Karpas-422 (cell line): ENCODE data around the gene IRF9. TPM values are rescaled to one million over a fixed set of nuclear protein-coding genes. Genes with fewer than 3 reads are reported as not detected.

ENCODE experiments used
- DNase-seq: peaks from one replicate; pipeline ENCODE4 v3.0.0-alpha.2; 2015
- H2AFZ ChIP-seq: fragments of 200-600 bp; sonication (generic); 2 replicates; pipeline ENCODE4 v1.6.1; 2014; ENCODE audit warnings: antibody characterized with exemption, low read length, mixed read lengths
- H3K27ac ChIP-seq: fragments of 200-600 bp; sonication (generic); 2 replicates; pipeline ENCODE4 v1.5.1; 2014; ENCODE audit warnings: mild to moderate bottlenecking, low read length, moderate library complexity
- H3K27me3 ChIP-seq: fragments of 200-600 bp; sonication (generic); 2 replicates; pipeline ENCODE4 v1.6.1; 2014; ENCODE audit warnings: low read length, mixed read lengths
- H3K36me3 ChIP-seq: fragments of 200-600 bp; sonication (generic); 2 replicates; pipeline ENCODE4 v1.6.1; 2014; ENCODE audit warnings: low read length, mixed read lengths; ENCODE audit not compliant: insufficient read depth
- H3K4me1 ChIP-seq: fragments of 200-600 bp; sonication (generic); 2 replicates; pipeline ENCODE4 v1.6.1; 2014; ENCODE audit warnings: mild to moderate bottlenecking, low read length, mixed read lengths
- H3K4me2 ChIP-seq: fragments of 200-600 bp; sonication (generic); 2 replicates; pipeline ENCODE4 v1.6.1; 2014; ENCODE audit warnings: low read length, low read depth, mild to moderate bottlenecking; ENCODE audit not compliant: poor library complexity, severe bottlenecking
- H3K4me3 ChIP-seq: fragments of 200-600 bp; sonication (generic); 2 replicates; pipeline ENCODE4 v1.5.1; 2014; ENCODE audit warnings: mild to moderate bottlenecking, antibody characterized with exemption, low read length, mixed read lengths
- H3K79me2 ChIP-seq: fragments of 200-600 bp; sonication (generic); 2 replicates; pipeline ENCODE4 v1.6.1; 2014; ENCODE audit warnings: mild to moderate bottlenecking, low read length, mixed read lengths
- H3K9ac ChIP-seq: fragments of 200-600 bp; sonication (generic); 2 replicates; pipeline ENCODE4 v1.6.0; 2014; ENCODE audit warnings: low read length
- H3K9me2 ChIP-seq: fragments of 200-600 bp; sonication (generic), shearing (Covaris generic); replicated peaks from 2 replicates; pipeline ENCODE4 v1.6.0; 2014; ENCODE audit warnings: mild to moderate bottlenecking, low read length, moderate library complexity; ENCODE audit not compliant: insufficient read depth
- H3K9me3 ChIP-seq: fragments of 300-700, 200-600 bp; sonication (generic); 2 replicates; pipeline ENCODE4 v1.6.1; 2014; ENCODE audit warnings: low read length, mixed read lengths
- H4K20me1 ChIP-seq: fragments of 200-600 bp; sonication (generic); 2 replicates; pipeline ENCODE4 v1.6.1; 2014; ENCODE audit warnings: mild to moderate bottlenecking, antibody characterized with exemption, low read length, low read depth; ENCODE audit not compliant: insufficient read depth
- total RNA-seq: library from RNA; depleted of rRNA; stranded (reverse); fragments of >200 nt; shearing (Covaris generic); gene quantifications from 2 replicates; pipeline ENCODE4 v1.2.3, GENCODE V29; 2014; ENCODE audit warnings: low replicate concordance

The IRF9 gene
- total RNA-seq, 1 experiment from 2014 or later = 79.8 TPM

GRCh38 chr14:24135834-24136683, 25.0 kb upstream of the IRF9 start, which contains the start of gene PSME1:
Gene PSME1, plus strand, starts transcription at chr14:24136194. Its CDS starts 69 bp downstream, at chr14:24136263.
- DNase-seq = peak; percentile 99
- Histone ChIP-seq H3K4me2 (peak within 1 kb of the TSS; percentile 87), H4K20me1 (no peaks in the 10 kb centered on the region), H3K27me3 (no peaks in the 10 kb centered on the region), H3K4me3 (peak within 1 kb of the TSS; percentile 98), H3K9ac (peak within 1 kb of the TSS; percentile 98), H3K36me3 (peaks cover 23% of the 10 kb centered on the region), H3K79me2 (peaks cover 48% of the 10 kb centered on the region), H3K27ac (peak within 1 kb of the TSS; percentile 71), H3K9me2 (no peaks in the 10 kb centered on the region), H3K9me3 (no peaks in the 10 kb centered on the region), H3K4me1 (peaks cover 42% of the 10 kb centered on the region), H2AFZ (peak within 1 kb of the TSS; percentile 76)

GRCh38 chr14:24136684-24137528, 24.2 kb upstream of the IRF9 start:
- peak overlapping the region; percentile 71 for H3K27ac ChIP-seq
- DNase-seq = peak; percentile 82
- H2AFZ ChIP-seq = no peak overlapping the region
- H3K4me1 ChIP-seq = peaks cover 44% of the 10 kb centered on the region
- H3K4me3 ChIP-seq = peak overlapping the region; percentile 98
- peaks cover 51% of the 10 kb centered on the region for H3K79me2 ChIP-seq
- no peaks in the 10 kb centered on the region for H3K9me2 ChIP-seq
- no peaks in the 10 kb centered on the region for H3K9me3 ChIP-seq
- peak overlapping the region; percentile 87 for H3K4me2 ChIP-seq
- no peaks in the 10 kb centered on the region for H3K27me3 ChIP-seq
- peaks cover 23% of the 10 kb centered on the region for H3K36me3 ChIP-seq
- peak overlapping the region; percentile 98 for H3K9ac ChIP-seq
- H4K20me1 ChIP-seq = no peaks in the 10 kb centered on the region

GRCh38 chr14:24137529-24138395, 23.3 kb upstream of the IRF9 start:
- peaks cover 51% of the 10 kb centered on the region for H3K4me1 ChIP-seq
- no peaks in the 10 kb centered on the region for H3K27me3 ChIP-seq
- H3K4me2 ChIP-seq = peak overlapping the region; percentile 87
- H3K36me3 ChIP-seq = peaks cover 23% of the 10 kb centered on the region
- peak overlapping the region; percentile 98 for H3K4me3 ChIP-seq
- H3K9me2 ChIP-seq = no peaks in the 10 kb centered on the region
- peak overlapping the region; percentile 71 for H3K27ac ChIP-seq
- DNase-seq = peak; percentile 60
- peaks cover 51% of the 10 kb centered on the region for H3K79me2 ChIP-seq
- peak overlapping the region; percentile 98 for H3K9ac ChIP-seq
- H2AFZ ChIP-seq = no peak overlapping the region
- no peaks in the 10 kb centered on the region for H3K9me3 ChIP-seq
- H4K20me1 ChIP-seq = no peaks in the 10 kb centered on the region

- DNase-seq = no peak
- H3K9ac ChIP-seq = peak overlapping the region; percentile 94
- no peaks in the 10 kb centered on the region for H3K9me3 ChIP-seq
- peaks cover 51% of the 10 kb centered on the region for H3K79me2 ChIP-seq
- H3K4me1 ChIP-seq = peaks cover 60% of the 10 kb centered on the region
- H3K27me3 ChIP-seq = no peaks in the 10 kb centered on the region
- no peak overlapping the region for H2AFZ ChIP-seq
- H3K9me2 ChIP-seq = no peaks in the 10 kb centered on the region
- H3K27ac ChIP-seq = no peak overlapping the region
- no peaks in the 10 kb centered on the region for H4K20me1 ChIP-seq
- peaks cover 23% of the 10 kb centered on the region for H3K36me3 ChIP-seq
- H3K4me3 ChIP-seq = no peak overlapping the region; the same call in 1 of the 2 replicates
- H3K4me2 ChIP-seq = peak overlapping the region; percentile 87
Observed at GRCh38 chr14:24138396-24139271, 22.4 kb upstream of the IRF9 start.

GRCh38 chr14:24139272-24139934, 21.7 kb upstream of the IRF9 start:
- Histone ChIP-seq H3K79me2 (peaks cover 59% of the 10 kb centered on the region), H3K9ac (peak overlapping the region; percentile 94), H2AFZ (no peak overlapping the region), H3K4me1 (peaks cover 67% of the 10 kb centered on the region), H4K20me1 (no peaks in the 10 kb centered on the region), H3K27ac (peak overlapping the region; percentile 52), H3K4me2 (peak overlapping the region; percentile 76), H3K9me3 (no peaks in the 10 kb centered on the region), H3K4me3 (peak overlapping the region; percentile 83), H3K27me3 (no peaks in the 10 kb centered on the region), H3K36me3 (peaks cover 24% of the 10 kb centered on the region), H3K9me2 (no peaks in the 10 kb centered on the region)
- DNase-seq = peak; percentile 62

- Histone ChIP-seq H3K79me2 (peaks cover 75% of the 10 kb centered on the region), H4K20me1 (no peaks in the 10 kb centered on the region), H3K9me3 (no peaks in the 10 kb centered on the region), H3K4me1 (peaks cover 73% of the 10 kb centered on the region), H3K4me3 (peak within 1 kb of the TSS; percentile 83), H3K36me3 (peaks cover 30% of the 10 kb centered on the region), H2AFZ (peak within 1 kb of the TSS; percentile 32; the same call in 1 of the 2 replicates), H3K27ac (peak within 1 kb of the TSS; percentile 81), H3K27me3 (no peaks in the 10 kb centered on the region), H3K9ac (peak within 1 kb of the TSS; percentile 94), H3K4me2 (peak within 1 kb of the TSS; percentile 82), H3K9me2 (no peaks in the 10 kb centered on the region)
- DNase-seq = peak; percentile 100
Observed at GRCh38 chr14:24141097-24141880, 19.8 kb upstream of the IRF9 start, which contains the start of gene EMC9. Gene EMC9, minus strand, starts transcription at chr14:24141591. Its CDS starts 287 bp downstream, at chr14:24141304.
